ENCODE measurements around the gene GAS1. TPM values are rescaled to one million over a fixed set of nuclear protein-coding genes. Genes with fewer than 3 reads are reported as not detected.

The GAS1 gene
- total and polyA plus RNA-seq, 10 of the 15 experiments (the other 5 are each of a cell fraction or from before 2014, with no cell fraction given) = not detected

DNA sequence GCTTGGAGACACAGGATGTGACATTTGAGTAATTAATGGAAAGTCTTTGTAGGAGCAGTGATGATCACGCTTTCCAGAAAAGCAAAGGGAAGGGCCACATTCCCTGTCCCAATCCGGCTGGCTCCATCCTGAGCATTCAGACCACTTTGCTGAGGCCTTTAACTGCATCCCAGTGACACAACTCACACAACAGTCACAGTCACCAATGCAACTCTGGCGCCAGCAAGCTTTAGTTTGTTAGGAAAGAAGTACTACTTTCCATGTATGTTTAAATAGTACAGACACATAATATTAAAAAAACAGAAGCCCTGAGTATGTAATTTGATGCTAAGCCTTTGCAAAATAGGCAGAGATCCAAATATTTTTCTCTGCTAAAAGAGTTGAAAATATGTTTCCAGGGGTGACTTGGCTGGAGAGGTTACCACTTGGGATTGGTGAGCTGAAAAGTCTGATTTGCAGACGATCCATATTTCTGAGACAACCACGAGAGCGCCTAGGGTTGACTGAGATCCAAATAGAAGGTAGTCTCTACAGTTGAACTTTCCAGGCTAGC, 31.7 kb upstream of the GAS1 start (continued):
- TF ChIP-seq, protein P1, sequence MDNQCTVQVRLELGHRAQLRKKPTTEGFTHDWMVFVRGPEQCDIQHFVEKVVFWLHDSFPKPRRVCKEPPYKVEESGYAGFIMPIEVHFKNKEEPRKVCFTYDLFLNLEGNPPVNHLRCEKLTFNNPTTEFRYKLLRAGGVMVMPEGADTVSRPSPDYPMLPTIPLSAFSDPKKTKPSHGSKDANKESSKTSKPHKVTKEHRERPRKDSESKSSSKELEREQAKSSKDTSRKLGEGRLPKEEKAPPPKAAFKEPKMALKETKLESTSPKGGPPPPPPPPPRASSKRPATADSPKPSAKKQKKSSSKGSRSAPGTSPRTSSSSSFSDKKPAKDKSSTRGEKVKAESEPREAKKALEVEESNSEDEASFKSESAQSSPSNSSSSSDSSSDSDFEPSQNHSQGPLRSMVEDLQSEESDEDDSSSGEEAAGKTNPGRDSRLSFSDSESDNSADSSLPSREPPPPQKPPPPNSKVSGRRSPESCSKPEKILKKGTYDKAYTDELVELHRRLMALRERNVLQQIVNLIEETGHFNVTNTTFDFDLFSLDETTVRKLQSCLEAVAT (IDR thresholded peaks at IDR 0.05) = no peak
- TF ChIP-seq, protein P2, sequence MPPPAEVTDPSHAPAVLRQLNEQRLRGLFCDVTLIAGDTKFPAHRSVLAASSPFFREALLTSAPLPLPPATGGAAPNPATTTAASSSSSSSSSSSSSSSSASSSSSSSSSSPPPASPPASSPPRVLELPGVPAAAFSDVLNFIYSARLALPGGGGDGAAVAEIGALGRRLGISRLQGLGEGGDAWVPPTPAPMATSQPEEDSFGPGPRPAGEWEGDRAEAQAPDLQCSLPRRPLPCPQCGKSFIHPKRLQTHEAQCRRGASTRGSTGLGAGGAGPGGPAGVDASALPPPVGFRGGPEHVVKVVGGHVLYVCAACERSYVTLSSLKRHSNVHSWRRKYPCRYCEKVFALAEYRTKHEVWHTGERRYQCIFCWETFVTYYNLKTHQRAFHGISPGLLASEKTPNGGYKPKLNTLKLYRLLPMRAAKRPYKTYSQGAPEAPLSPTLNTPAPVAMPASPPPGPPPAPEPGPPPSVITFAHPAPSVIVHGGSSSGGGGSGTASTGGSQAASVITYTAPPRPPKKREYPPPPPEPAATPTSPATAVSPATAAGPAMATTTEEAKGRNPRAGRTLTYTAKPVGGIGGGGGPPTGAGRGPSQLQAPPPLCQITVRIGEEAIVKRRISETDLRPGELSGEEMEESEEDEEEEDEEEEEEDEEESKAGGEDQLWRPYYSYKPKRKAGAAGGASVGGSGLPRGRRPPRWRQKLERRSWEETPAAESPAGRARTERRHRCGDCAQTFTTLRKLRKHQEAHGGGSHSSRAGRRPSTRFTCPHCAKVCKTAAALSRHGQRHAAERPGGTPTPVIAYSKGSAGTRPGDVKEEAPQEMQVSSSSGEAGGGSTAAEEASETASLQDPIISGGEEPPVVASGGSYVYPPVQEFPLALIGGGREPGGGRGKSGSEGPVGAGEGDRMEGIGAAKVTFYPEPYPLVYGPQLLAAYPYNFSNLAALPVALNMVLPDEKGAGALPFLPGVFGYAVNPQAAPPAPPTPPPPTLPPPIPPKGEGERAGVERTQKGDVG (CRISPR knock-in tag; IDR thresholded peaks at IDR 0.05) = no peak
- no peak for TF ChIP-seq RBBP5 (conservative IDR thresholded peaks at IDR 0.05)
- TF ChIP-seq SMC3 (IDR thresholded peaks at IDR 0.05; ENCODE audit: borderline replicate concordance, low read length) = no peak
- no peak for TF ChIP-seq ZNF274 (IDR thresholded peaks at IDR 0.05; ENCODE audit: insufficient read depth, insufficient read length)
- TF ChIP-seq, protein P3, sequence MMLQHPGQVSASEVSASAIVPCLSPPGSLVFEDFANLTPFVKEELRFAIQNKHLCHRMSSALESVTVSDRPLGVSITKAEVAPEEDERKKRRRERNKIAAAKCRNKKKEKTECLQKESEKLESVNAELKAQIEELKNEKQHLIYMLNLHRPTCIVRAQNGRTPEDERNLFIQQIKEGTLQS (IDR thresholded peaks at IDR 0.05; ENCODE audit: borderline replicate concordance, extremely low read depth, low read depth, low read length) = no peak
- no peak for TF ChIP-seq CEBPB (IDR thresholded peaks at IDR 0.05; ENCODE audit: borderline replicate concordance in 1 of 2, low read depth in 2 of 2, low read length in 2 of 2)
- no peak for TF ChIP-seq BHLHE40 (IDR thresholded peaks at IDR 0.05; ENCODE audit: borderline replicate concordance in 1 of 2, low read depth in 2 of 2, low read length in 1 of 2)
